HG02588 (cell line): ENCODE data around the gene PEX14.

ENCODE experiments used
- ATAC-seq: cut with Tn5 transposase; IDR thresholded peaks from one replicate; pipeline ENCODE4 v1.9.1; 2021; ENCODE audit warnings: mild to moderate bottlenecking, moderate library complexity; ENCODE audit not compliant: unreplicated experiment

Gene PEX14

GRCh38 chr1:10615332-10615731, 140.6 kb downstream of the PEX14 start:
- no peak for ATAC-seq

GRCh38 chr1:10615932-10616671, 141.4 kb downstream of the PEX14 start:
- ATAC-seq: no peak

DNA sequence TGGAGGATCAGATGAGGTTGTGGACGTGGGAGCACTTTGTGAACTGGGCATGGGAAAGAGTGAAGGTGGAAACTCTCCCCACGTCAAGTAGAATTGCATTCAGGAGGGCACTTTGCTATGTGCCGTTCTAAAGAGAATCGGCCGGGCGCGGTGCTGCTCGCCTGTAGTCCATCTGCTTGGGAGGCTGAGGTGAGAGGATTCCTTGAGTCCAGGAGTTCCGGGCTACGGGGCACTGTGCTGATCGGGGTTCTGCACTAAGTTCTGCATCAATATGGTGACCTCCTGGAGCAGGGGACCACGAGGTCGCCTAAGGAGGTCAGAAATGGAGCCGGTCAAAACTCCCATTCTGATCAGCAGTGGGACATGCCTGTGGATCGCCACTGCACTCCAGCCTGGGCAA, 141.9 kb downstream of the PEX14 start:
- ATAC-seq: no peak

DNA sequence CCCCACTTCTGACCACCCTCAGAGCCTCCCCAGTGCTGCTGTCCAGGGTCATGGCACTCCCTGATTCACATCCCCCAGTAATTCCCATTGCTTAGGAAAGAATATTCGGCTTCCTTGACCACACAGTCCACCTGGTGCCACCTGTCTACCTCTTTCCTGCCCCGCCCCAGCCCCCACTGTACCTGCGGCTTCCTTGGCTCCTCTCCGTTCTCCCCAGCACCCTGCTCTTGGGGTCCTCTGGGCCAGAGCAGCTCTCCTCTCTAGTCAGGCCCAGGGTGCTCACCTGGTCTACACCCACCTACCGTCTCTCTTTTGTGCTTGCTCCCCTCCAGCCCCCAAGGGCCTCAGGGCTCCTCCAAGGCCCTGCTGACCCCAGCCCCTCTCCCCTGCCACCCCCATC, 142.6 kb downstream of the PEX14 start:
- no peak for ATAC-seq

DNA sequence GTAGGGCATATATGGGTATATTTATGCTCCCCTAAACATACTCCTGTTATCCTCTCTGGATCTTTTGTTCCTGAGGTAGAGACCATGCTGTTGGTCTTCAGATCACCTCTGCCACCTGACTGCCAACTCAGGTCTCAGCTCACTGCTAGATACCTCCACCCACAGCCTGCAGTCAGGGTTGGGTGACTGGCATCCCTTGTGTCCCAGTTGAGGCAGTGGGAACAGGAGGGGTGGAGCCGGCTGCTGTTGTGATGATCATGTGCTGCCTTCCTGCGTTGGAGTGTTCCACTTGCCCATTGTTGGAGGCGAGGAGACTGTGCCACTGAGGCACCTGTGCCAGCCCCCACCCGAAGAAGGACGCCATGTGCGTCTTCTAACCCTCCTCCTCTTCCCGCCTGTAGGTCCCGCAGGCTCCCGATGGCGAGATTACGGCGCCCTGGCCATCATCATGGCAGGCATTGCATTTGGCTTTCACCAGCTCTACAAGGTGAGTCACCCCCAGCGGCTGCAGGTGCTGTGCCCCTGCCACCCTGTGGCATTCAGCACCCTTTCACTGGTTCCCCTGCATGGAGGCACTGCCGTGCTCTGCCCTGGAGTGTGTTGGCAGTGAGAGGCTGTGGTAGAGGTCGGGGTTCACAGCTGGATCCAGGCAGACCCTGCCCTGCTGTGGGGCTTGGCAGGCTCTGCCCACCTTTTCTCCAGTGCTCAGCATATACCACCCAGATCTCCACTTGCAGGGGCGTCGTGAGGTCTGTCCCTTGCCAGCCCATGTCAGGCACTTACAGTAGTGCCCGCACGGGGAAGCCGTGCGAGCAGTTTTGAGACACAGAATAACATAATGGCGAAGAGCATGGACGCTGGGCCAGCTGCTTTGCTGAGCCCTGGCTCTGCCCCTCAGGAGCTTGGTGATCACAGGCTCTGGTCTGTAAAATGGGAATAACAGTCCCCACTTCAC, 143.5 kb downstream of the PEX14 start:
- no peak for ATAC-seq

DNA sequence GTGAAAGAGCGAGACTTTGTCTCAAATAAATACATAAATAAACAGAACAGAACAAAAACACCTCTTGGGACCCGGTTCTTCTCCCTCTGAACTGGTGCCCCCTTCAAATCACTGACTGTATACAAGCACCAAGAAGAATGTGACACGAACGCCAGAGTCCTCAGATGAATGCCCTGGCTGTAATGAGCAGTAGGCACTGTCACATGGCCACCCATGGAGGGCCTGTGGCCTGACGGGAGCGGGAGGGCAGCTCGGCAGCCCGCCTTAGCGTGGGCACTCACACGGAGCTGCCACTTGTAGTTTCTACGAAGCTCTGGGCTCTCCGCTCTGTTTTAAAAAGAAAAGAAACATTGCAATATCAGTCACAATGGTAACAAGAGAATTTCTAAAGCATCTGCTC, 146.0 kb downstream of the PEX14 start:
- ATAC-seq: no peak

DNA sequence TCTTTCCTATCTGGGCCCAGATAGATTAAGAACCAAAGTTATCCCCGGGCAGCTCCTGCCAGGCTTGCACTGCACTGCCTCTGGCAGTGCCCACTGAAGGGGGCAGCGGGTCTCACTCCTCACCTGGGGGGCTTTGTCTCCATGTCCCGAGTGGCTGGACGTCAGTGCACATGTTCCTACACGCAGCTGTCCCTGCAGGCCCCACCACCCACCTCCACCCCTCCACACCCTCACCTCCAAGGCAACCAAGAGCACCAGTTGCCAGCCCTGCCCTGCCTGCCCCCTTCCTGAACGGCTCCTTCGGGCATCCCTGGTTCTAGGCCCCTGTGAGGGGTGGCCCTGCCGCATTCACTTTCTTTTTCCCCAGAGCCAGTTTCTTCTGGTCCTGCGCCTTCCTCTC, 147.2 kb downstream of the PEX14 start:
- no peak for ATAC-seq

- no peak for ATAC-seq
These were observed 148.3 kb downstream of the PEX14 start for GRCh38 chr1:10622910-10623685.

DNA sequence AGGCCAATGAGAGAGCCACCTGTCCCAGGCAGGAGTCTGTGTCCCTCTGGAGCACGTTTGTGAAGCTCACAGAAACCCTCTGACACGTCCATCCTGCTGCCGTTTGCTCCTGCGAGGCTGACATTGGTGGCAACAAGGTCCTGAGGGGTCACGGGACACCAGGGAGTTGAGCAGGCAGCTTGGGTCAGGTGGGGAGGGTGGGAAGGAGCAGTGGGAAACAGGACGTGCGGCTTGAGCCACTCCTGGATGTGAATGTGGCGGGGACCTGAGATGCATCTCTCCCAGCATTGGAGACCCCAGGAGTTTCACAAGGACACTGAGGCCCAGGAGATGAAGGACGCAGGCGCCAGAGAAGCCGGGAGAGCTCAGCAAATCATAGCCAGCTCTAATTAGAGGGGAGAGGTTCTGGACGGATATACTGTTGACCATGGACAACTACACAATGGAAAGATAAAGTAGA, 149.0 kb downstream of the PEX14 start:
- no peak for ATAC-seq

DNA sequence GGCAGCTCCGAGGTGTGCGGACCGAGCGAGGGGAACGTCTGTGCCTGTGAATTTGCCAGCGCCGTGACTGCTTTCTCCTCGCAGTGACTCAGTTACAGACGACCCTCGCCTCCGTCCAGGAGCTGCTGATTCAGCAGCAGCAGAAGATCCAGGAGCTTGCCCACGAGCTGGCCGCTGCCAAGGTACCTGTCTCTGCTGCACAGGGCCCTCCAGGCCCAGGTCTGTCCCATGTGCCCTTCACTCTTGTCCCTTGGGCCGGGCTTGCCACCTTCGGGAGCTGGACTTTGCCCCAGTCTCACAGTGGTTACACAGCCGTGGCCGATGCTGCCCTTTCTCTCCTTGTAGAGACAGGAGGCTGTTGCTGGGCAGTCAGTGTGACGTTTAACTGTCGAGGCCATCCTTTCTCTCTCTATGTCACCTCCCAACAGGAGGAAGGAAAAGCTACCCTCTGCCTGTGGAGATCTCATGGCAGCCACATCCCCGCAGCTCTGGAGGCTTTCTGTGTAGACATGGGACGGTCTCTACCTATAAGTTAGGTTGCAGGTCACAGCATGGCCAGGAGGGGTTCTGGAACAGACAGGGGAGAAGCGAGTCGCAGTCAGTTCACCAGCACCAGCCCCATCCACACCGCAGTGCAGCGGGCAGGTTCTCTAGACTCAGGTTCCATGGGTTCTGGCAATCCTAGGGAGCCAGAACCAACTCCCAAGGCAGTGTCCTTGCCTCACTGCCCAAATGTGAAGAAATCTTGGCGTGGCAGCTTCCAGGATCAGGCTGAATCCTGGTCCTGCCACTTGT, 149.7 kb downstream of the PEX14 start:
- ATAC-seq: no peak

- no peak for ATAC-seq
These were observed 150.3 kb downstream of the PEX14 start for GRCh38 chr1:10625076-10625475.

- no peak for ATAC-seq
These were observed 150.8 kb downstream of the PEX14 start for GRCh38 chr1:10625554-10625953.

DNA sequence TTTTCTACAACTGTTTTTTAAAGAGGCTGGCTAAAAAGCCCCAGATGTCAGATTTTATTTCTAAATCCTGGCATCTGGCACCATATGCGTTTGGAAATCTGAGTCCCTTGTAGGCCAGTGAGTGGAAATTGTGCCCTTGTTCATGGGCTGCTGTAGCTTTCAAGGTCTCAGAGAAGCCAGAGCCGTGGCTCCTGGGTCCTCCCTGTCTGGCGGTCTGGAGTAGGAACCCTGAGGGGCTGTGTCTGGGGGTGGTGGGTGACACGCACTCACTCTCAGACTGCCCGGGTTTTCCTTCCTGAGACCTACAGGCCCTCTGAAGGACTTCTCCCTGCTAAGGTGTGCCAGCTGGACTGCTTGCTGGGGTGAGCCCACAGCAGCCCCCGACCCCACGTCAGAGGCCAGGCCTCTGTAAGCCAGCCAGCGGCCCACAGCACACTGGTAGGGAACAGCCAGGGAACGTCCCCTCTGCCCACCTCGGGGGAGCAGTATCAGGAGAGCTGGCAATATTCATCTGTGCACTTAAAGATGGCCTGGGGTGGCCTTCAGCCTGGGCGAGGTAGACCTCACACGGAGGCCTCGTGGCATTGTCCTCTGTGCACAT, 151.5 kb downstream of the PEX14 start:
- no peak for ATAC-seq

GRCh38 chr1:10626791-10627410, 152.2 kb downstream of the PEX14 start:
- ATAC-seq: no peak

DNA sequence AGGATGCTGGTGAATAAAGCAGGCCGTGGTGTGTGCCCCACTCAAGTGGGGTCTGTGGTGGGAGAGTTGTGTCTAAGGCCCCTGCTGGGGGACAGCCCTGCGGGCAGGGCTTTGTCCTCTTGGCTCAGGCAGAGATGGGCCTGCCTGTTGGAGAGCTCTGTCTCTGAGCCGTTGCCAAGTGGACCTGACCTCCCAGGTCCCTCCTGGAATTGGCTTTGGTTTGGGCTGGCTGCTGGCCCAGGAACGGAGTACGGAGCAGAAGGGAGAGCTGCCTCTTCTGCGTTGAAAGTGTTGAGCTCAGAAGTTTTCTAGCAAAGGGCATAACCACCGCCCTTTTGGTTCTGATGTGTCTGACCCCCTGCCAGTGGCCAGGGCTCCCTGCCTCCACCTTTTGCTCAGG, 153.9 kb downstream of the PEX14 start:
- no peak for ATAC-seq

- no peak for ATAC-seq
These were observed 154.5 kb downstream of the PEX14 start for GRCh38 chr1:10629091-10629815.

DNA sequence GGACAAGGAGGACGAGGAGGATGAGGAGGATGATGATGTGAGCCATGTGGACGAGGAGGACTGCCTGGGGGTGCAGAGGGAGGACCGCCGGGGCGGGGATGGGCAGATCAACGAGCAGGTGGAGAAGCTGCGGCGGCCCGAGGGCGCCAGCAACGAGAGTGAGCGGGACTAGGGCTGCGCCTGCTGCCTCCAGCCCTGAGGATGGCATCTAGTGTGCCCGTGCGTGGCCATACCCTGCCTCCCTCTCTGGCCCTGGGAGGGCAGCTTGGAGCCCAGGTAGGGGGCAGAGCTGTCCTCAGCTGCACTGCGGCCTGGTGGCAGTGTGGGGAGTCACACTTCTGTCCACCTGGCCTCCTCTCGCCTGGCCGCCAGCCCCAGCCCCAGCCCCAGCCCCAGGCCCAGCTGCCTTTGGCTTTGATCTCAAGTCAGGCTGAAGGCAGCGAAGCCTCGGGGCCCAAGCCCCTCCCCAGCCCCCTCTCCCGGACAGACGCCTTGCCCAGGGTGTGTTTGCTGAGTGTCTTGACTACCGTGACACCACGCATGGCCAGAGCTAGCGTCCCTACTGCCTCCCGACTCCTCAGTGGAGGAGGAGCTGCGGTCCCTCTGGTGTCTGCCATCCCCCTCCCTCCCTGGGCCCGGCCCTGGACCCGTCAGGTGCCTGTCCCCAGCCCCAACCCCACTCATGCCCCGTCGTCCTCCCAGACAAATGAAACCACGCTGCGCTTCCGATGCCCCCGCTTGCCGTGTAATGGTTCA, 155.2 kb downstream of the PEX14 start:
- ATAC-seq: no peak

DNA sequence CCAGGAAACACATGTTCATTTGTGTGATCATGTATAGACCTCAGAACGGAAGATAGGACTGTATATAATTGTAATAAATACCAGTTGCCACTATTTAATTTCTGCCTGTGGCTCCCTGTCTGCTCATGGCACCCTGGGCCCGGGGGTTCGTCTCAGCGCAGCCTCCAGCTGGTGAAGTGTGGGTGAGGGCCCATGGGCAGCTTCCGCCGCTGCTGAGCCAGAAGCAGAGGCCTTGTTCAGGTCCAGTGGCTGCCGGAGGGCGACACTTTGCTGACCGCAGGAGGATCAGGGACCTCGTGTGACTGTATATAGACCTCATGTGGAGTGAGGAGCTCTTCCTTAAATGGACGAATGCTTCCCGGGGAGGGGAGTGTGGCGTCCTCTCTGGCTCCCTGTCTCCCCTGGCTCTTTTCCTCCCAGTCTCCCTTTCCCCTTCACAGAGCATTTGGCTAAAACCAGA, 155.9 kb downstream of the PEX14 start:
- ATAC-seq: no peak
